ENCODE results near the gene GNB2. TPM values are rescaled to one million over a fixed set of nuclear protein-coding genes. Genes with fewer than 3 reads are reported as not detected.
"Not testable (repeated sequence)": the region's sequence is repeated elsewhere in the genome, so short reads cannot be mapped to it uniquely, and the experiment has no call there.

Gene GNB2
- total and polyA plus RNA-seq, 4 experiments from 2014 or later = 48.3 to 144 (median 99.2) TPM

DNA sequence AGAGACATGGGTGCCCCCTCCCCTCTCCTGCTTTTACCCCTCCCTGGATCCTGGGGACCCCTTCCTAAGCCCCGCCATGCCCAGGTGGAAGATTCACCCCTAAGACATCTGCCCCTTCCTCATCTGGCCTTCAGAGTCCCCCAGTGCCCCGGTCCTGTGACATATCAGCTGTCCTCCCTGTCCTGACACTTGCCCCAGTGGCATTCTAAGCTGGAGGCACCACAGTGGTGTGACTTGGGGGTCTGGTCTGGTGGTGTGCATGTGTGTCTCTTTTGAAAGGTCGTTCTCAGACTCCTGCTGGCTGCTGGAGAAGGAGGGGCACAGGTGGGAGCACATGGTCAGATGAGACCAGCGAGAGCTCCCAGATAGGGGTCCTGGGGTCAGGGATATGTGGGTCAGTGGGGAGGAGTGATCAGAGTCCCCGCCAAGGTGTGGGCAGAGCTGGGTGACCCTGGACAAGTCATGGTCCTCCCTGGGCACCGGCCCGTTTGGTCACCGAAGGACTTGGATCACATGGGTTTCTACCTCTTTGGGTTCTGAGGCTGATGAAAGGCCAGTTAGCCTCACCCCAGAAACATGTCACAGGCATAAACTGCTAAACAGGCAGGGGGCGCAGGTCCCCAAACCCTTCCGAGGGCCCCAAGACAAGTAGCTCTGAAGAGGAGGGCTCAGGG, 31.5 kb upstream of the GNB2 start:
- Histone ChIP-seq H3K9me3 (ENCODE audit: control insufficient read depth in 1 of 2, low read length in 2 of 2) (no peaks in the 10 kb centered on the region), H3K36me3 (ENCODE audit: insufficient read depth, low read length) (no peaks in the 10 kb centered on the region), H3K4me1 (ENCODE audit: insufficient read depth, low read length) (no peaks in the 10 kb centered on the region), H3K4me3 (ENCODE audit: low read length in 2 of 2) (no peak overlapping the region), H3K27ac (ENCODE audit: low read depth, low read length) (no peak overlapping the region), H3K27me3 (ENCODE audit: insufficient read depth, low read length) (no peaks in the 10 kb centered on the region)
- Mint-ChIP-seq H3K9me3 (no peaks in the 10 kb centered on the region), H3K27ac (no peak overlapping the region), H3K4me3 (no peak overlapping the region), H3K27me3 (peaks cover 0 to 4% of the 10 kb centered on the region in 2 donors), H3K36me3 (no peaks in the 10 kb centered on the region), H3K4me1 (no peaks in the 10 kb centered on the region)
- intact Hi-C loops (cut with micrococcal nuclease) = no loop called here
- no peak for DNase-seq
- CTCF ChIA-PET (ENCODE audit: partially characterized antibody) = interaction anchor here (0.6 kb wide), 1 partner anchor 38 kb away, joined by 3 read pairs; no protein-coding TSS in a partner anchor
- POLR2A ChIA-PET (ENCODE audit: partially characterized antibody) = no interaction called here

GRCh38 chr7:100642534-100642907, 31.0 kb upstream of the GNB2 start:
- H3K36me3 Mint-ChIP-seq = no peaks in the 10 kb centered on the region
- no peak overlapping the region for H3K27ac ChIP-seq (ENCODE audit: low read depth, low read length)
- DNase-seq = no peak
- no peaks in the 10 kb centered on the region for H3K36me3 ChIP-seq (ENCODE audit: insufficient read depth, low read length)
- no peak overlapping the region for H3K27ac Mint-ChIP-seq
- H3K4me1 ChIP-seq (ENCODE audit: insufficient read depth, low read length) = no peaks in the 10 kb centered on the region
- H3K4me3 Mint-ChIP-seq = no peak overlapping the region
- H3K4me1 Mint-ChIP-seq = no peaks in the 10 kb centered on the region
- ChIA-PET POLR2A (ENCODE audit: partially characterized antibody) (no interaction called here), CTCF (ENCODE audit: partially characterized antibody) (interaction anchor here (0.6 kb wide), 1 partner anchor 38 kb away, joined by 3 read pairs; no protein-coding TSS in a partner anchor)
- intact Hi-C loops (cut with micrococcal nuclease) = no loop called here
- H3K9me3 Mint-ChIP-seq = no peaks in the 10 kb centered on the region
- no peak overlapping the region for H3K4me3 ChIP-seq (ENCODE audit: low read length in 2 of 2)
- peaks cover 0 to 4% of the 10 kb centered on the region in 2 donors for H3K27me3 Mint-ChIP-seq
- no peaks in the 10 kb centered on the region for H3K9me3 ChIP-seq (ENCODE audit: control insufficient read depth in 1 of 2, low read length in 2 of 2)
- H3K27me3 ChIP-seq (ENCODE audit: insufficient read depth, low read length) = no peaks in the 10 kb centered on the region

DNA sequence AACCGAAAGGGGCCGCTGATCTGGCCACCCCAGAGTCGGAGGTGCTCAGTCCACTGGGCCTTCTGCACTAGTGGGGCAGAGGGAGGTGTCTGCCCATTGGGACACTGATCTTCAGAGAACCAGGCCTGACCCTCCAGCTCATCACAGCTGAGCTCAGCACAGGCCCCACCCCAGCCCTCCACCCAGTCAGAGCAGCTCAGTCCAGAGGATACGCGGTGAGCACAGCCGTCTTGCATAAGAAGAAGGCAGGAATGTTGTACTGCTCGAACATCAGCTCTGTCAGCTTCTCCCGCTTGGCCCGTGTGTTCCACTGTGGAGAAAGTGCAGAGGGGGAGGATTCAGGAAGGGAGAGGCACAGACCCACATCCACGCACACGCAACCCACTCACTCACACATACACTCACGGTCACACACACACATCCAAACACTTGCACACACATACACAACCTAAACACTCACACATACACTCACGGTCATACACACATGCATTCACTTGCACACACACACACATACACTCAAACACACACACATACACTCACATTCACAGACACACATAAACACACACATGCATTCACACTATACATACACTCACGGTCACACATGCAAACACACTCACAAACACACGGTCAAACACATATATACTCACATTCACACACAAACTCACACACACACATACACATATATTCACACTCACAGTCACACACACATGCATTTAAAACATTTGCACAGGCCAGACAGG, 23.5 kb upstream of the GNB2 start:
- CTCF ChIA-PET (ENCODE audit: partially characterized antibody) = interaction anchor here (1.2 kb wide), 1 partner anchor 16 kb away, joined by 3 read pairs; no protein-coding TSS in a partner anchor
- Histone ChIP-seq H3K27me3 (ENCODE audit: insufficient read depth, low read length) (peaks cover 3% of the 10 kb centered on the region), H3K27ac (ENCODE audit: low read depth, low read length) (no peak overlapping the region), H3K36me3 (ENCODE audit: insufficient read depth, low read length) (no peaks in the 10 kb centered on the region), H3K4me1 (ENCODE audit: insufficient read depth, low read length) (no peaks in the 10 kb centered on the region), H3K9me3 (ENCODE audit: control insufficient read depth in 1 of 2, low read length in 2 of 2) (no peaks in the 10 kb centered on the region), H3K4me3 (ENCODE audit: low read length in 2 of 2) (no peak overlapping the region)
- Mint-ChIP-seq H3K27ac (peak overlapping the region in 1 of 7 donors; percentile 1), H3K4me1 (peaks cover 0 to 7% (median 3%) of the 10 kb centered on the region in 4 donors), H3K9me3 (peaks cover 0 to 4% (median 1%) of the 10 kb centered on the region in 8 donors), H3K36me3 (no peaks in the 10 kb centered on the region), H3K4me3 (no peak overlapping the region), H3K27me3 (peaks cover 13 to 20% of the 10 kb centered on the region in 2 donors)
- intact Hi-C loops (cut with micrococcal nuclease) = no loop called here
- POLR2A ChIA-PET (ENCODE audit: partially characterized antibody) = interaction anchor here (1.5 kb wide), 1 partner anchor 17 kb away, joined by 3 read pairs; no protein-coding TSS in a partner anchor
- DNase-seq = no peak

DNA sequence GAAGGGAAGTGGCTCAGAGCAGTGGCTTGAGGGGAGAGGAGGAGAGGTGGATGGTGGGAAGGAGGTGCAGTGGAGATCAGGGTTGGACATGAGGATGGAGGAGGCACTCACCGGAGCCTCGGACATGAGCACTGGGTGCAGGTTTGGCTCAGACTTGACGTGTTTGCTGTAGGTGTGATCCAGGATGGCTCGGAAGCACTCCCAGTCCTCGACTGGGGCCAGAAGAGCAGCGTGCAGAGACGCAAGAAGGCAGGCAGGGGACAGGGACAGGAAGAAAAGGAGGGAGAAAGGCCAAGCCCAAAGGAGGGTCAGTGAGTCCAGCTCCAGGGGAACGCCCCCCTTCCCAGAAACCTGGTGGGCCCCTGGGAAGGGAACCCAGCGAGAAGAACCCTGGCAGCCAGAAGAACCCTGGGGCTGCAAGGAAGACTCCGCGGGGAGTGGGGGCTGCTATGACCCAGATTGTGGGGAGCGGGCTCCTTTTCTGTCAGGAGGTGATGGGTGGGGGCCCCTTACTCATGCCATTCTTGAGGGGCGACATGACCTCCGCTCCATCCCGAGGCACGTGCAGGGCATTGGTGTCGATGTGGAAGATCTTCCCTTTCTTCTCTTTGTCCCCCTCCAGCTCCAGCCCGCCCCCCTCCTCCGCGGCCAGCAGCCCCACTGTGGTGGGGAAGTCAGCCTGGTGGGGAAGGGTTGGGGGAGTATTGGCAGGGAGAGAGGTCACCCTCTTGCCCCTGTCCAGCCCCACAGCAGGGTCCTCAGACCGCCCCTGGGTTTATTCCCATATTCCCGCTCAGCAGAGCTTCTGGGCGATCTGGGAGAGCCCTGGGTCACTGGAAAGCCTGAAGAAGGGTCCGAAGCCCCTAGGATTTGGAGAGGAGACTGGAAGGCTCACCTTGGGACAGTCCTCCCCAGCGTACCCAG, 18.4 kb upstream of the GNB2 start:
- peaks cover 26 to 29% of the 10 kb centered on the region in 2 donors for H3K27me3 Mint-ChIP-seq
- Histone ChIP-seq H3K27me3 (ENCODE audit: insufficient read depth, low read length) (peaks cover 20% of the 10 kb centered on the region), H3K4me3 (ENCODE audit: low read length in 2 of 2) (no peak overlapping the region), H3K4me1 (ENCODE audit: insufficient read depth, low read length) (no peaks in the 10 kb centered on the region), H3K27ac (ENCODE audit: low read depth, low read length) (no peak overlapping the region), H3K9me3 (ENCODE audit: control insufficient read depth in 1 of 2, low read length in 2 of 2) (no peaks in the 10 kb centered on the region), H3K36me3 (ENCODE audit: insufficient read depth, low read length) (no peaks in the 10 kb centered on the region)
- H3K9me3 Mint-ChIP-seq = peaks cover 0 to 4% (median 1%) of the 10 kb centered on the region in 8 donors
- peaks cover 0 to 8% (median 3%) of the 10 kb centered on the region in 4 donors for H3K4me1 Mint-ChIP-seq
- no peak for DNase-seq
- POLR2A ChIA-PET (ENCODE audit: partially characterized antibody) = no interaction called here
- no peaks in the 10 kb centered on the region for H3K36me3 Mint-ChIP-seq
- CTCF ChIA-PET (ENCODE audit: partially characterized antibody) = no interaction called here
- intact Hi-C loops (cut with micrococcal nuclease) = no loop called here
- peak overlapping the region in 1 of 7 donors; percentile 24 for H3K27ac Mint-ChIP-seq
- peak overlapping the region in 2 of 8 donors; percentile 31 to 73 for H3K4me3 Mint-ChIP-seq

DNA sequence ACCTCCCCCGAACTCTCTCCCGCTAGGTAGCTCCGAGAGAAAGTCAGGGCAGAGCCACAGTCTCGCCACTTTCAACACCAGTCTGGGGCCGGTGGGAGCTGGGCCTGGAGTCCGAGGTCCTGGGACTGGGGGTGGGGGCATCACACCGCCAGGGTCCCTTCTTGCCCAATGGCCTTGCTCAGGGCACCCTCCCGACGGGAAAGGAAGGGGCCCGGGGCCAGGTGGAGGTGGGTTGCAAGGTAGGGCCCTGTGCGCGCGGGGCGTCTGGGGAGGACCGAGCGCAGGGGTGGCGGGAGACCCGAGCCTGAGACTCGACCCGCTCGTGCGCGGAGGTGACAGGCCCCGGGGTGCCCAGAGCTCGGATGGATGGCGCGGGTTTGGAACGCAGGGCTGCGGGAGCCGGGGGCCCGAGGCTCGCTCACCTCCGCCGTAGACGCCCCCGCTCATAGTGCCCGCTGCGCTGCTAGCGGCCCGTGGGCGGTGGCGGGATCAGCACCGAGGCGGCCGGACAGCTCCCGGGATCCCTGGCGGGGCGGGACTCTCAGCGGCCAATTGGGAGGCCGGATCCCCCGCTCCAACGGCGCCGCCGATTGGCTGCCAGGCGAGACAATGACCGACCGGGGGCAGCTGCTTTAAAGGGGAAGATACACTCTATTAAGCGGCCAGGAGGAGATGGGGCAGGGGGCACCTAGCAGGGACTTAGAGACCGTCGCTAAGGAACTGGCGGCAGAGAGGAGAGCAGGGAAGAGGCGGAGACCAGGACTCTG, 17.4 kb upstream of the GNB2 start, which contains the start of gene ACTL6B:
Gene ACTL6B, minus strand, starts transcription at position 541 of the 767 bp plus-strand sequence. Its CDS starts 94 bp downstream, at position 447.
- Mint-ChIP-seq H3K4me3 (peak within 1 kb of the TSS in 1 of 8 donors; percentile 48), H3K9me3 (peaks cover 0 to 4% (median 1%) of the 10 kb centered on the region in 8 donors), H3K27ac (no peak within 1 kb of the TSS), H3K4me1 (peaks cover 0 to 8% (median 3%) of the 10 kb centered on the region in 4 donors), H3K36me3 (no peaks in the 10 kb centered on the region), H3K27me3 (peaks cover 25% of the 10 kb centered on the region in 2 donors)
- Histone ChIP-seq H3K4me3 (ENCODE audit: low read length in 2 of 2) (no peak within 1 kb of the TSS), H3K27me3 (ENCODE audit: insufficient read depth, low read length) (peaks cover 20% of the 10 kb centered on the region), H3K9me3 (ENCODE audit: control insufficient read depth in 1 of 2, low read length in 2 of 2) (no peaks in the 10 kb centered on the region), H3K27ac (ENCODE audit: low read depth, low read length) (no peak within 1 kb of the TSS), H3K4me1 (ENCODE audit: insufficient read depth, low read length) (no peaks in the 10 kb centered on the region), H3K36me3 (ENCODE audit: insufficient read depth, low read length) (no peaks in the 10 kb centered on the region)
- ChIA-PET CTCF (ENCODE audit: partially characterized antibody) (no interaction called here), POLR2A (ENCODE audit: partially characterized antibody) (no interaction called here)
- intact Hi-C loops (cut with micrococcal nuclease) = no loop called here
- peak in 4 of 5 donors; percentile 31 to 56 (median 50) for DNase-seq

DNA sequence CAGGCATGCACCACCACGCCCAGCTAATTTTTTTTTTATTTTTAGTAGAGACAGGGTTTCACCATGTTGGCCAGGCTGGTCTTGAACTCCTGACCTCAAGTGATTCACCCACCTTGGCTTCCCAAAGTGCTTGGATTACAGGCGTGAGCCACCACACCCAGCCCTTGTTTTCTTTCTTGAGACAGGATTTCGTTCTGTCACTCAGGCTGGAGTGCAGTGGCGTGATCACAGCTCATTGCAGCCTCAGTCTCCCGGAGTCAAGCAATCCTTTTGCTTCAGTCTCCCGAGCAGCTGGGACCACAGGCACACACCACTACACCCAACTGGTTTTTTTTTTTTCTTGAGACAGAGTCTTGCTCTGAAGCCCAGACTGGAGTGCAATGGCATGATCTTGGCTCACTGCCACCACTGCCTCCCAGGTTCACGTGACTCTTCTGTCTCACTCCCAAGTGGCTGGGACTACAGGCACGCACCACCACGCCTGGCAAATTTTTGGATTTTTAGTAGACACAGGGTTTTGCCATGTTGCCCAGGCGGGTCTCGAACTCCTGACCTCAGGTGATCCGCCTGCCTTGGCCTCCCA, 11.3 kb upstream of the GNB2 start:
- ChIA-PET CTCF (ENCODE audit: partially characterized antibody) (interaction anchor here (1.3 kb wide), 1 partner anchor 28 kb away, joined by 4 read pairs; no protein-coding TSS in a partner anchor), POLR2A (ENCODE audit: partially characterized antibody) (interaction anchor here (1.4 kb wide), 1 partner anchor 11 kb away, joined by 4 read pairs; the partner anchor contains the start of gene GNB2)
- H3K27ac ChIP-seq (ENCODE audit: low read depth, low read length); H3K36me3 Mint-ChIP-seq; H3K4me3 Mint-ChIP-seq; intact Hi-C loops (cut with micrococcal nuclease); H3K27ac Mint-ChIP-seq; H3K27me3 ChIP-seq (ENCODE audit: insufficient read depth, low read length); H3K9me3 ChIP-seq (ENCODE audit: control insufficient read depth in 1 of 2, low read length in 2 of 2); H3K4me1 ChIP-seq (ENCODE audit: insufficient read depth, low read length); H3K36me3 ChIP-seq (ENCODE audit: insufficient read depth, low read length); DNase-seq; H3K4me3 ChIP-seq (ENCODE audit: low read length in 2 of 2); H3K9me3 Mint-ChIP-seq; H3K4me1 Mint-ChIP-seq: not testable (repeated sequence)
- H3K27me3 Mint-ChIP-seq = peaks cover 8 to 16% of the 10 kb centered on the region in 2 donors
